ENCODE results near the gene TMUB1. TPM values are rescaled to one million over a fixed set of nuclear protein-coding genes. Genes with fewer than 3 reads are reported as not detected.
A peak's percentile ranks its signal among the peaks of the same experiment; 100 is the strongest.

The TMUB1 gene
- 43.1 TPM for polyA plus RNA-seq (2013, experiment 1 of 2)
- polyA plus RNA-seq (2013, experiment 2 of 2) = 42.0 TPM

DNA sequence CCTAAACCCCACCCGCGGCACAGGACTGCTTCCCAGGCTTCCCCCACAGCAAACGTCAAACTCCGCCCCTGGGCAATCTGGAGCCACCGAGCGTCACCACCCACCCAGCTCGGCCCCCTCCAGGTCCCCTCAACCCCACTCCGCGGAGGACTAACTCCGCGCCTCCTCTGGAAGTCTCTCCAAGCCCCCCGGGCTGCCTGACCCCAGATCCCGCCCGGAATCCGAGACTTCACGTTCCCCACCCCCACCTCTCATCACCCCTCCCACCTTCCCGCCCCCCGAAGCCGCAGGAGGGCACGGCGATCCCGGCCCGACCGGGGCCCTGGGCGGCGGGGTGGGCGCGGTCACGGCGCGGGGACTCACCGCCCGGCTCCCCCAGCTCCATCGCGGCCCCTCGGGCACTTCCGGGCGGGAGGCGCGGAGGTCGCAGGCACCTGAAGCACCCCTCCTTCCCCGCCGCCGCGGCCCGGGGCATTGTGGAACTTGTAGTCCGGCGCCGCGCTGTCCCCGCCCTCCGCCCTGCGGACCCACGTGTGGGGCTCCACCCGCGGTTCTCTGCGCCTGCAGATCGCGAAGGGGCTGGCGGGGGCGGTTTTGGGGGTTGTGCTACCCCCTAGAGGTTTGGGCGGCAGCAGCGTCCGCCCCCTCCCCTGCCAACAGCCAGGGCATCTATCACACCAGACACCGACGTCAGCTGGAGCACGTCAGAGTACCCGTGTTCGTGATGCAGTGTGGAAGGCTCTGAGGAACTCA is at the start of gene TMUB1:
Gene TMUB1 (minus strand): TSS at position 423 of the 753 bp plus-strand sequence. CDS start 930 bp downstream, outside the sequence.
- no CpG with 5 or more reads among the region's 69 CpGs for WGBS (ENCODE audit: extremely low coverage, insufficient coverage, low lambda C conversion rate)
- H3K18ac ChIP-seq (ENCODE audit: low read length) = peak within 1 kb of the TSS; percentile 94
- H4K8ac ChIP-seq (ENCODE audit: low read depth, low read length) = peak within 1 kb of the TSS; percentile 57
- no peaks in the 10 kb centered on the region for H3K27me3 ChIP-seq (ENCODE audit: insufficient read depth, low read length, poor library complexity)
- H3K27ac ChIP-seq (ENCODE audit: low read depth, low read length) = no peak within 1 kb of the TSS
- H3K4me2 ChIP-seq (ENCODE audit: low read length) = peak within 1 kb of the TSS; percentile 84
- peak within 1 kb of the TSS; percentile 38 for H2AK5ac ChIP-seq (ENCODE audit: low read length)
- no peak within 1 kb of the TSS for H4K5ac ChIP-seq (ENCODE audit: low read length)
- peak within 1 kb of the TSS; percentile 71 for H3K4me3 ChIP-seq (ENCODE audit: low read length)
- no peaks in the 10 kb centered on the region for H3K36me3 ChIP-seq (ENCODE audit: control insufficient read depth, insufficient read depth, low read length)
- peak; percentile 61 for DNase-seq
- no peak within 1 kb of the TSS for H2BK5ac ChIP-seq (ENCODE audit: low read length)
- no peak within 1 kb of the TSS for H2BK15ac ChIP-seq (replicated peaks; ENCODE audit: low read depth)
- H3K79me1 ChIP-seq (ENCODE audit: low read length) = peaks cover 19% of the 10 kb centered on the region
- H3K23ac ChIP-seq (ENCODE audit: low read length) = peak within 1 kb of the TSS; percentile 66
- peak within 1 kb of the TSS; percentile 50 for H2BK120ac ChIP-seq (ENCODE audit: low read depth, low read length)
- peaks cover 13% of the 10 kb centered on the region for H3K4me1 ChIP-seq (ENCODE audit: control insufficient read depth, low read depth, low read length)
- H3K4ac ChIP-seq (ENCODE audit: low read depth, low read length) = no peak within 1 kb of the TSS
- peak within 1 kb of the TSS; percentile 91 for H3K56ac ChIP-seq (ENCODE audit: low read length)
- peak within 1 kb of the TSS; percentile 86 for H3K9ac ChIP-seq (ENCODE audit: low read length)
- H3K79me2 ChIP-seq (ENCODE audit: control insufficient read depth, insufficient read depth, low read length) = peaks cover 17% of the 10 kb centered on the region

- H2AK5ac ChIP-seq (ENCODE audit: low read length) = no peak overlapping the region
- H3K79me1 ChIP-seq (ENCODE audit: low read length) = no peaks in the 10 kb centered on the region
- no peak overlapping the region for H2BK15ac ChIP-seq (replicated peaks; ENCODE audit: low read depth)
- no peak overlapping the region for H3K4me3 ChIP-seq (ENCODE audit: low read length)
- no peak overlapping the region for H3K4ac ChIP-seq (ENCODE audit: low read depth, low read length)
- peaks cover 9% of the 10 kb centered on the region for H3K4me1 ChIP-seq (ENCODE audit: control insufficient read depth, low read depth, low read length)
- DNase-seq = no peak
- no peak overlapping the region for H2BK120ac ChIP-seq (ENCODE audit: low read depth, low read length)
- no peaks in the 10 kb centered on the region for H3K27me3 ChIP-seq (ENCODE audit: insufficient read depth, low read length, poor library complexity)
- no peak overlapping the region for H3K23ac ChIP-seq (ENCODE audit: low read length)
- no peaks in the 10 kb centered on the region for H3K79me2 ChIP-seq (ENCODE audit: control insufficient read depth, insufficient read depth, low read length)
- H2BK5ac ChIP-seq (ENCODE audit: low read length) = no peak overlapping the region
- H3K4me2 ChIP-seq (ENCODE audit: low read length) = no peak overlapping the region
- H3K18ac ChIP-seq (ENCODE audit: low read length) = no peak overlapping the region
- no peak overlapping the region for H3K27ac ChIP-seq (ENCODE audit: low read depth, low read length)
- H3K56ac ChIP-seq (ENCODE audit: low read length) = no peak overlapping the region
- H3K36me3 ChIP-seq (ENCODE audit: control insufficient read depth, insufficient read depth, low read length) = peaks cover 5% of the 10 kb centered on the region
- H4K8ac ChIP-seq (ENCODE audit: low read depth, low read length) = no peak overlapping the region
- WGBS (ENCODE audit: extremely low coverage, insufficient coverage, low lambda C conversion rate) = no CpG with 5 or more reads among the region's 21 CpGs
- no peak overlapping the region for H4K5ac ChIP-seq (ENCODE audit: low read length)
- no peak overlapping the region for H3K9ac ChIP-seq (ENCODE audit: low read length)
Observed at GRCh38 chr7:151132461-151133205, 49.3 kb upstream of the TMUB1 start.

- H3K4ac ChIP-seq (ENCODE audit: low read depth, low read length) = no peak overlapping the region
- H2BK15ac ChIP-seq (replicated peaks; ENCODE audit: low read depth) = no peak overlapping the region
- no peak overlapping the region for H3K4me2 ChIP-seq (ENCODE audit: low read length)
- no peak overlapping the region for H3K23ac ChIP-seq (ENCODE audit: low read length)
- H3K79me1 ChIP-seq (ENCODE audit: low read length) = peaks cover 2% of the 10 kb centered on the region
- peaks cover 3% of the 10 kb centered on the region for H3K4me1 ChIP-seq (ENCODE audit: control insufficient read depth, low read depth, low read length)
- no peak overlapping the region for H4K8ac ChIP-seq (ENCODE audit: low read depth, low read length)
- H4K5ac ChIP-seq (ENCODE audit: low read length) = no peak overlapping the region
- no peak overlapping the region for H3K4me3 ChIP-seq (ENCODE audit: low read length)
- WGBS (ENCODE audit: extremely low coverage, insufficient coverage, low lambda C conversion rate) = no CpG with 5 or more reads among the region's 19 CpGs
- H2BK5ac ChIP-seq (ENCODE audit: low read length) = no peak overlapping the region
- H2AK5ac ChIP-seq (ENCODE audit: low read length) = no peak overlapping the region
- no peaks in the 10 kb centered on the region for H3K27me3 ChIP-seq (ENCODE audit: insufficient read depth, low read length, poor library complexity)
- H3K36me3 ChIP-seq (ENCODE audit: control insufficient read depth, insufficient read depth, low read length) = peaks cover 5% of the 10 kb centered on the region
- no peak overlapping the region for H3K56ac ChIP-seq (ENCODE audit: low read length)
- H3K79me2 ChIP-seq (ENCODE audit: control insufficient read depth, insufficient read depth, low read length) = no peaks in the 10 kb centered on the region
- H3K27ac ChIP-seq (ENCODE audit: low read depth, low read length) = no peak overlapping the region
- DNase-seq = no peak
- H3K18ac ChIP-seq (ENCODE audit: low read length) = no peak overlapping the region
- no peak overlapping the region for H2BK120ac ChIP-seq (ENCODE audit: low read depth, low read length)
- H3K9ac ChIP-seq (ENCODE audit: low read length) = no peak overlapping the region
Observed at GRCh38 chr7:151131592-151132293, 48.5 kb upstream of the TMUB1 start.

GRCh38 chr7:151131224-151131591 is 47.9 kb upstream of the TMUB1 start:
- H3K9ac ChIP-seq (ENCODE audit: low read length) = no peak overlapping the region
- no peak overlapping the region for H3K4me2 ChIP-seq (ENCODE audit: low read length)
- H3K27me3 ChIP-seq (ENCODE audit: insufficient read depth, low read length, poor library complexity) = no peaks in the 10 kb centered on the region
- H3K79me1 ChIP-seq (ENCODE audit: low read length) = peaks cover 2% of the 10 kb centered on the region
- H2BK5ac ChIP-seq (ENCODE audit: low read length) = no peak overlapping the region
- no peaks in the 10 kb centered on the region for H3K79me2 ChIP-seq (ENCODE audit: control insufficient read depth, insufficient read depth, low read length)
- H3K23ac ChIP-seq (ENCODE audit: low read length) = no peak overlapping the region
- DNase-seq = no peak
- no peak overlapping the region for H3K18ac ChIP-seq (ENCODE audit: low read length)
- no peak overlapping the region for H3K27ac ChIP-seq (ENCODE audit: low read depth, low read length)
- no peak overlapping the region for H4K8ac ChIP-seq (ENCODE audit: low read depth, low read length)
- H3K56ac ChIP-seq (ENCODE audit: low read length) = no peak overlapping the region
- peaks cover 3% of the 10 kb centered on the region for H3K4me1 ChIP-seq (ENCODE audit: control insufficient read depth, low read depth, low read length)
- H2BK15ac ChIP-seq (replicated peaks; ENCODE audit: low read depth) = no peak overlapping the region
- H3K4ac ChIP-seq (ENCODE audit: low read depth, low read length) = no peak overlapping the region
- no peak overlapping the region for H3K4me3 ChIP-seq (ENCODE audit: low read length)
- no peak overlapping the region for H4K5ac ChIP-seq (ENCODE audit: low read length)
- H3K36me3 ChIP-seq (ENCODE audit: control insufficient read depth, insufficient read depth, low read length) = peaks cover 5% of the 10 kb centered on the region
- no peak overlapping the region for H2BK120ac ChIP-seq (ENCODE audit: low read depth, low read length)
- no peak overlapping the region for H2AK5ac ChIP-seq (ENCODE audit: low read length)
- no CpG with 5 or more reads among the region's 13 CpGs for WGBS (ENCODE audit: extremely low coverage, insufficient coverage, low lambda C conversion rate)

DNA sequence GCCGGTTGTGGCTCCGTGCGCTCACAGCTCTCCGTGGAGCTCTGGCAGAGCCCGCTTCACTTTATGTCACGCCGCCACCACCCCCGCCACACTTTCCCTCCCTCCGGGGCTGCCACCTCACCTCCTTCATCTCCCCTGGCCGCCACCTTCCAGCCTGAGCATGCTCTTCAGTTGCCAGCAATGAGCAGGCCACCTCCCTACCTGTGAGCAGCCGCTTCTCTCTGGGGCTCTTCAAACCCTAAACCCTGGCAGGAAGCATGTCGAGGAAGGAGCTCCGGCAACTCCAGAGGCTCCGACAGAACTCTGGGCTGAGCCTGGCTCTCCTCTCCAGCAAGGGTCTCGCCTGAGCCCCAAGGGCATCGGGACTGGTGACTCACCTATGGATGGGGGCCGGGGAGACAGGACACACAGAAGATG is 47.5 kb upstream of the TMUB1 start:
- Histone ChIP-seq H3K79me2 (ENCODE audit: control insufficient read depth, insufficient read depth, low read length) (no peaks in the 10 kb centered on the region), H2BK15ac (replicated peaks; ENCODE audit: low read depth) (no peak overlapping the region), H3K56ac (ENCODE audit: low read length) (peak overlapping the region; percentile 7), H3K4me2 (ENCODE audit: low read length) (no peak overlapping the region), H4K5ac (ENCODE audit: low read length) (no peak overlapping the region), H2AK5ac (ENCODE audit: low read length) (no peak overlapping the region), H2BK120ac (ENCODE audit: low read depth, low read length) (no peak overlapping the region), H3K79me1 (ENCODE audit: low read length) (peaks cover 2% of the 10 kb centered on the region), H3K18ac (ENCODE audit: low read length) (no peak overlapping the region), H3K4ac (ENCODE audit: low read depth, low read length) (no peak overlapping the region), H4K8ac (ENCODE audit: low read depth, low read length) (no peak overlapping the region), H3K27ac (ENCODE audit: low read depth, low read length) (no peak overlapping the region), H3K4me1 (ENCODE audit: control insufficient read depth, low read depth, low read length) (peaks cover 3% of the 10 kb centered on the region), H3K23ac (ENCODE audit: low read length) (no peak overlapping the region), H3K4me3 (ENCODE audit: low read length) (no peak overlapping the region), H2BK5ac (ENCODE audit: low read length) (no peak overlapping the region), H3K27me3 (ENCODE audit: insufficient read depth, low read length, poor library complexity) (no peaks in the 10 kb centered on the region), H3K36me3 (ENCODE audit: control insufficient read depth, insufficient read depth, low read length) (peaks cover 5% of the 10 kb centered on the region), H3K9ac (ENCODE audit: low read length) (no peak overlapping the region)
- WGBS (ENCODE audit: extremely low coverage, insufficient coverage, low lambda C conversion rate) = no CpG with 5 or more reads among the region's 17 CpGs
- DNase-seq = no peak

Measured in mesendoderm (in vitro differentiated cells).